A673 (cell line): ENCODE data around the gene COL20A1.
A peak's percentile ranks its signal among the peaks of the same experiment; 100 is the strongest.

Experiments used
- CTCF ChIP-seq: fragments of 300-800, 200-600 bp; sonication (generic); conservative IDR thresholded peaks from 2 replicates; pipeline ENCODE4 v1.5.1; 2017; ENCODE audit warnings: low read depth, mild to moderate bottlenecking, antibody characterized with exemption, low read length, moderate library complexity, mixed read lengths
- EZH2 ChIP-seq: fragments of 200-600 bp; sonication (generic); IDR thresholded peaks from 2 replicates; pipeline ENCODE4 v1.6.1; 2017; ENCODE audit warnings: borderline replicate concordance, low read depth, mild to moderate bottlenecking, mixed read lengths, antibody characterized with exemption, low read length; ENCODE audit not compliant: poor library complexity, severe bottlenecking

GRCh38 chr20:63309261-63310071 lies 16.5 kb downstream of the COL20A1 start:
- peak; percentile 88 for TF ChIP-seq CTCF
- no peak for TF ChIP-seq EZH2
